CMK (cell line): ENCODE measurements around the gene GSK3A.

Source experiments
- DNase-seq: peaks from one replicate; pipeline ENCODE4 v3.0.0-alpha.2; 2010; ENCODE audit warnings: low read depth

The GSK3A gene

GRCh38 chr19:42199440-42200115 lies 42.8 kb downstream of the GSK3A start:
- DNase-seq = peak; percentile 96

GRCh38 chr19:42198676-42199439 lies 43.5 kb downstream of the GSK3A start:
- DNase-seq = peak; percentile 80

GRCh38 chr19:42197375-42197817 lies 45.0 kb downstream of the GSK3A start:
- DNase-seq = no peak

GRCh38 chr19:42196011-42197001 lies 46.1 kb downstream of the GSK3A start:
- no peak for DNase-seq

- DNase-seq = no peak
These were observed 48.7 kb downstream of the GSK3A start for GRCh38 chr19:42193706-42194105.

GRCh38 chr19:42193294-42193693 lies 49.1 kb downstream of the GSK3A start:
- DNase-seq = no peak

- no peak for DNase-seq
These were observed 50.5 kb downstream of the GSK3A start for GRCh38 chr19:42191855-42192254.

- DNase-seq = no peak
These were observed 51.1 kb downstream of the GSK3A start for GRCh38 chr19:42191330-42191729.

GRCh38 chr19:42189133-42189532 lies 53.3 kb downstream of the GSK3A start:
- DNase-seq = no peak

- DNase-seq = no peak
These were observed 53.7 kb downstream of the GSK3A start for GRCh38 chr19:42188665-42189064.

- no peak for DNase-seq
These were observed 57.1 kb downstream of the GSK3A start for GRCh38 chr19:42185277-42185676.

GRCh38 chr19:42184401-42184861 lies 58.0 kb downstream of the GSK3A start:
- peak; percentile 62 for DNase-seq
